Activated CD4-positive, alpha-beta memory T cell treated with anti-CD3 and anti-CD28 coated beads, Interleukin-2, amount 10 ng/mL, durations not matched to agents 7 days and 5 days (primary cell): ENCODE measurements around the gene TMCC1. TPM values are rescaled to one million over a fixed set of nuclear protein-coding genes. Genes with fewer than 3 reads are reported as not detected.

ENCODE experiments used
- CTCF ChIA-PET: fragments of 350-600 bp; sonication (Branson Sonifier 250); formaldehyde crosslinking; loops from one replicate; lab custom pipeline; 2021; ENCODE audit warnings: antibody characterized with exemption, inconsistent platforms; lab: Charles Lee
- POLR2A ChIA-PET: fragments of 350-600 bp; sonication (Branson Sonifier 250); formaldehyde crosslinking; loops from one replicate; lab custom pipeline; 2021; ENCODE audit warnings: antibody characterized with exemption; lab: Charles Lee
- DNase-seq: peaks from one replicate; pipeline ENCODE4 v3.0.0-alpha.2; 2020
- H3K27ac Mint-ChIP-seq: one replicate; pipeline ENCODE4 v1.8.0; 2021; ENCODE audit warnings: mild to moderate bottlenecking, mixed read lengths
- H3K27me3 Mint-ChIP-seq: one replicate; pipeline ENCODE4 v1.8.0; 2021; ENCODE audit warnings: mixed read lengths
- H3K36me3 Mint-ChIP-seq: one replicate; pipeline ENCODE4 v1.8.0; 2021; ENCODE audit warnings: low read depth, mixed read lengths
- H3K4me1 Mint-ChIP-seq: one replicate; pipeline ENCODE4 v1.8.0; 2021; ENCODE audit warnings: mixed read lengths
- H3K4me3 Mint-ChIP-seq: one replicate; pipeline ENCODE4 v1.8.0; 2021; ENCODE audit warnings: mild to moderate bottlenecking, mixed read lengths
- H3K9me3 Mint-ChIP-seq: one replicate; pipeline ENCODE4 v1.8.0; 2021; ENCODE audit warnings: mixed read lengths
- total RNA-seq, 2 experiments: library from RNA; stranded (reverse); gene quantifications; one replicate each; pipeline ENCODE4 v1.2.3, GENCODE V29; 2021

Gene TMCC1
- total RNA-seq, 2 experiments from 2014 or later, result 18.5 to 20.4 TPM

GRCh38 chr3:129622933-129623332 is 270.6 kb downstream of the TMCC1 start:
- H3K27ac Mint-ChIP-seq, result no peak overlapping the region
- no peak overlapping the region for H3K4me3 Mint-ChIP-seq
- DNase-seq, result no peak
- CTCF ChIA-PET, result no interaction called here
- H3K9me3 Mint-ChIP-seq, result no peaks in the 10 kb centered on the region
- no peaks in the 10 kb centered on the region for H3K36me3 Mint-ChIP-seq
- H3K27me3 Mint-ChIP-seq, result peaks cover 4% of the 10 kb centered on the region
- peaks cover 29% of the 10 kb centered on the region for H3K4me1 Mint-ChIP-seq
- POLR2A ChIA-PET, result no interaction called here

- Mint-ChIP-seq H3K4me3 (no peak overlapping the region), H3K9me3 (no peaks in the 10 kb centered on the region), H3K36me3 (no peaks in the 10 kb centered on the region), H3K4me1 (peaks cover 23% of the 10 kb centered on the region), H3K27ac (no peak overlapping the region), H3K27me3 (no peaks in the 10 kb centered on the region)
- ChIA-PET POLR2A (no interaction called here), CTCF (no interaction called here)
- DNase-seq, result no peak
Measured at GRCh38 chr3:129622226-129622874, 271.2 kb downstream of the TMCC1 start.

- CTCF ChIA-PET, result no interaction called here
- H3K27me3 Mint-ChIP-seq, result no peaks in the 10 kb centered on the region
Measured at GRCh38 chr3:129621626-129622225, 271.8 kb downstream of the TMCC1 start.

GRCh38 chr3:129620828-129621559 is 272.5 kb downstream of the TMCC1 start:
- no peak overlapping the region for H3K27ac Mint-ChIP-seq
- POLR2A ChIA-PET, result no interaction called here
- no peak overlapping the region for H3K4me3 Mint-ChIP-seq
- no peaks in the 10 kb centered on the region for H3K27me3 Mint-ChIP-seq
- CTCF ChIA-PET, result no interaction called here
- no peaks in the 10 kb centered on the region for H3K9me3 Mint-ChIP-seq
- DNase-seq, result no peak
- no peaks in the 10 kb centered on the region for H3K36me3 Mint-ChIP-seq
- H3K4me1 Mint-ChIP-seq, result peaks cover 14% of the 10 kb centered on the region

More at GRCh38 chr3:129621626-129622225, 271.8 kb downstream of the TMCC1 start:
- no peaks in the 10 kb centered on the region for H3K9me3 Mint-ChIP-seq
- H3K27ac Mint-ChIP-seq, result no peak overlapping the region
- no peak for DNase-seq
- no peak overlapping the region for H3K4me3 Mint-ChIP-seq
- H3K4me1 Mint-ChIP-seq, result peaks cover 19% of the 10 kb centered on the region
- POLR2A ChIA-PET, result no interaction called here
- H3K36me3 Mint-ChIP-seq, result no peaks in the 10 kb centered on the region

- POLR2A ChIA-PET, result no interaction called here
- H3K27me3 Mint-ChIP-seq, result no peaks in the 10 kb centered on the region
Measured at GRCh38 chr3:129619726-129620162, 273.8 kb downstream of the TMCC1 start.

DNA sequence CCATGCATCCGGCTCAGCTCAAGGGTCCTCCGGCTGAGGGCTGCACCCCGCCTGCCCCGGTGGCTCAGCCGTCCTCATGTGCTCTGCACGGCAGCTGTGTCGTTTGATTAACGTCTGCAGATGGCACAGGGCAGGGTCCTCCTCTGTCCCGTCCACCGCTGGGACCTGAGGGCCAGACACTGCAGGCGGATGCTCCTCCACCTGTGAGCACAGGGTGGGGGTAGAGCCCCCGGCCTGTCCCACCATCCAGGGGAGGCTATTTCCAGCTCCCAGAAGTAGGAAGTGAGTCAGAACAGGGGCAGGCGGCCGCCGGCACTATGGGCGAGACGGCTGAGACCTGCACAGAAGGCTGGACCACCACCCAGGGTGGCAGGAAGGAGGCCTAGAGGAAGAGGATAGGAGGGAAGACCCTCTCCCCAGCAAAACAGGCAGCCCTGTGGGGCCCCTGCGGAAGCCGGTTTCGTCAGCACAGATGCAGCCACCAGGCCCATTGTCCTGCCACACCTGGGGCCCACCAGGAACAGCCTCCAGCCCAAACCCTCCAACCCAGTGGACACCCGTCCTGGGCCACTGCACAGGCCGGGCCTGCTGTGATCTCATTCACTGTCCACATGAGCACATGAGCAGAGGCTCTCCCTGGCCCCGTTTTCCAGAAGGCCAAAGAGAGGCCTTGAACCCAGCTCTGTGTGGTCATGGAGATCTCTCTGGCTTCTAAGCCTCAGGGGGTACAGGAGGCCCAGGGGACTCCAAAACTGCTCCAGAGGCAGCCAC is 274.4 kb downstream of the TMCC1 start:
- Mint-ChIP-seq H3K4me3 (no peak overlapping the region), H3K36me3 (no peaks in the 10 kb centered on the region)

More at GRCh38 chr3:129619726-129620162, 273.8 kb downstream of the TMCC1 start:
- peaks cover 9% of the 10 kb centered on the region for H3K4me1 Mint-ChIP-seq
- H3K9me3 Mint-ChIP-seq, result no peaks in the 10 kb centered on the region
- no peak for DNase-seq
- H3K36me3 Mint-ChIP-seq, result no peaks in the 10 kb centered on the region
- no peak overlapping the region for H3K4me3 Mint-ChIP-seq
- no peak overlapping the region for H3K27ac Mint-ChIP-seq
- CTCF ChIA-PET, result interaction anchor here (0.6 kb wide), 1 partner anchor 30 kb away, joined by 3 read pairs; no protein-coding TSS in a partner anchor

DNA sequence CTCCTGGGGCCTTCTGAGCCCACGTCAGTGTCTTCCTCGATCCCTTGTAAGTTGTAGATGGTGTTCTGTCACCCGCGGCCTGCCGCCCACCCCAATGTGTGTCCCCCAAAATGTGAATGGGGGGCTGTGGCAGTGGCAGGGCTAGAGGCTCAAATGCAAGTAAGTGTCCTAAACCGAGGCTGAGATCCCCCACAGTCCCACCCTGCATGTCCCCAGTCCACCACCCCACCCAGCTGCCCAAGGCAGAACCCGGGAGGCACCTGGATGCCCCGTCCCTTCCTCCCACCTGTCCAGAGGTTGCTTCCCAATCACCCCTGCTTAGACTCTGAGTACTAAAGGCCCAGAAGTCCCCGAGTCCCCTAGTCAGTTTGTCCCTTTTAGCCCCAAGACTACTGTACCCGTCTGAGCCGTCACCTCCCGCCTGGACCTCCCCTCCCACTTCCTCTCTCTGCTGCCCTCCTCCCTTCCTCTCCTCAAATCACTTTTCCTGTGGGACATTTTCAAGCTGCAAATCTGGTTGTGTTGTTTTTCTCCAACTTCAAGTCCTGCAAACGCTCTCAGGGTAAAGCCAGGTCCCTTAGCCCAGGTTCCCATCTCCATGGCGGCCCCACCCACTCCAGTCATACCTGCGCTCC is 275.2 kb downstream of the TMCC1 start:
- DNase-seq, result no peak
- no peaks in the 10 kb centered on the region for H3K9me3 Mint-ChIP-seq
- no peak overlapping the region for H3K27ac Mint-ChIP-seq
- no peaks in the 10 kb centered on the region for H3K36me3 Mint-ChIP-seq
- ChIA-PET CTCF (no interaction called here), POLR2A (interaction anchor here (0.9 kb wide), 1 partner anchor 37 kb away, joined by 3 read pairs; no protein-coding TSS in a partner anchor)
- no peak overlapping the region for H3K4me3 Mint-ChIP-seq
- peaks cover 9% of the 10 kb centered on the region for H3K4me1 Mint-ChIP-seq
- no peaks in the 10 kb centered on the region for H3K27me3 Mint-ChIP-seq

More for the DNA sequence above, 274.4 kb downstream of the TMCC1 start:
- CTCF ChIA-PET, result interaction anchor here (0.6 kb wide), 1 partner anchor 31 kb away, joined by 3 read pairs; no protein-coding TSS in a partner anchor
- POLR2A ChIA-PET, result interaction anchor here (0.9 kb wide), 1 partner anchor 37 kb away, joined by 3 read pairs; no protein-coding TSS in a partner anchor
- no peaks in the 10 kb centered on the region for H3K9me3 Mint-ChIP-seq
- H3K4me1 Mint-ChIP-seq, result peaks cover 9% of the 10 kb centered on the region
- no peaks in the 10 kb centered on the region for H3K27me3 Mint-ChIP-seq
- no peak for DNase-seq
- H3K27ac Mint-ChIP-seq, result no peak overlapping the region

- ChIA-PET CTCF (no interaction called here), POLR2A (no interaction called here)
- Mint-ChIP-seq H3K36me3 (no peaks in the 10 kb centered on the region), H3K4me3 (no peak overlapping the region), H3K27me3 (no peaks in the 10 kb centered on the region), H3K9me3 (no peaks in the 10 kb centered on the region), H3K4me1 (peaks cover 9% of the 10 kb centered on the region), H3K27ac (no peak overlapping the region)
- no peak for DNase-seq
Measured at GRCh38 chr3:129617381-129618185, 275.9 kb downstream of the TMCC1 start.

- POLR2A ChIA-PET, result no interaction called here
- CTCF ChIA-PET, result no interaction called here
- peaks cover 9% of the 10 kb centered on the region for H3K4me1 Mint-ChIP-seq
Measured at GRCh38 chr3:129616713-129617112, 276.8 kb downstream of the TMCC1 start.

DNA sequence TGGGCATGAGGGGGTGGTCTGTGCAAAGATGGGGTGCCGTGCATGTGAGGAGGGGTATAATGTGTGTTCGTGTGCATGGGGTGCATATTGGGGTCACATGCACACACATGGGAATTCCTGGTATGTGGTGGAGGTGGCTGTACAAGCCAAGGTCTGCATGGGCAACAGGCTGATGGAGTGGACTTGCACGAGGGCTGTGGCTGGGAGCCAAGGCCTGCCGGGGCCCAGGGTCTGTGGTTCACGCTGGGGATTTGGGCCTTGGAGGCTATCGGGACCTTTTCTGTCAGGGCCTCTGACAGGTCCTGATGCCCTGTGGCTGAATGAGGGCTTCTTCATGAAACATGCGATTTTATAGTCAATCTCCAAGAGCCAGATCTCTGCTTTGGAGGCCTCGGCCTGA is 277.2 kb downstream of the TMCC1 start:
- DNase-seq, result no peak
- Mint-ChIP-seq H3K4me1 (peaks cover 9% of the 10 kb centered on the region), H3K36me3 (no peaks in the 10 kb centered on the region), H3K27ac (no peak overlapping the region), H3K27me3 (no peaks in the 10 kb centered on the region), H3K4me3 (no peak overlapping the region), H3K9me3 (no peaks in the 10 kb centered on the region)
- POLR2A ChIA-PET, result no interaction called here
- CTCF ChIA-PET, result no interaction called here

More at GRCh38 chr3:129616713-129617112, 276.8 kb downstream of the TMCC1 start:
- Mint-ChIP-seq H3K27ac (no peak overlapping the region), H3K27me3 (no peaks in the 10 kb centered on the region), H3K4me3 (no peak overlapping the region), H3K36me3 (no peaks in the 10 kb centered on the region), H3K9me3 (no peaks in the 10 kb centered on the region)
- DNase-seq, result no peak

GRCh38 chr3:129615751-129616281 is 277.7 kb downstream of the TMCC1 start:
- no peak overlapping the region for H3K4me3 Mint-ChIP-seq
- no peak for DNase-seq
- H3K27me3 Mint-ChIP-seq, result no peaks in the 10 kb centered on the region
- H3K4me1 Mint-ChIP-seq, result peaks cover 9% of the 10 kb centered on the region
- no peaks in the 10 kb centered on the region for H3K9me3 Mint-ChIP-seq
- H3K36me3 Mint-ChIP-seq, result no peaks in the 10 kb centered on the region
- ChIA-PET CTCF (no interaction called here), POLR2A (no interaction called here)
- no peak overlapping the region for H3K27ac Mint-ChIP-seq
